Measurements from ENCODE around the gene CAMTA1. TPM values are rescaled to one million over a fixed set of nuclear protein-coding genes. Genes with fewer than 3 reads are reported as not detected.
"Not testable (repeated sequence)": the region's sequence is repeated elsewhere in the genome, so short reads cannot be mapped to it uniquely, and the experiment has no call there.

The CAMTA1 gene
- total RNA-seq, 1 donor from 2014 or later = 38.1 TPM

DNA sequence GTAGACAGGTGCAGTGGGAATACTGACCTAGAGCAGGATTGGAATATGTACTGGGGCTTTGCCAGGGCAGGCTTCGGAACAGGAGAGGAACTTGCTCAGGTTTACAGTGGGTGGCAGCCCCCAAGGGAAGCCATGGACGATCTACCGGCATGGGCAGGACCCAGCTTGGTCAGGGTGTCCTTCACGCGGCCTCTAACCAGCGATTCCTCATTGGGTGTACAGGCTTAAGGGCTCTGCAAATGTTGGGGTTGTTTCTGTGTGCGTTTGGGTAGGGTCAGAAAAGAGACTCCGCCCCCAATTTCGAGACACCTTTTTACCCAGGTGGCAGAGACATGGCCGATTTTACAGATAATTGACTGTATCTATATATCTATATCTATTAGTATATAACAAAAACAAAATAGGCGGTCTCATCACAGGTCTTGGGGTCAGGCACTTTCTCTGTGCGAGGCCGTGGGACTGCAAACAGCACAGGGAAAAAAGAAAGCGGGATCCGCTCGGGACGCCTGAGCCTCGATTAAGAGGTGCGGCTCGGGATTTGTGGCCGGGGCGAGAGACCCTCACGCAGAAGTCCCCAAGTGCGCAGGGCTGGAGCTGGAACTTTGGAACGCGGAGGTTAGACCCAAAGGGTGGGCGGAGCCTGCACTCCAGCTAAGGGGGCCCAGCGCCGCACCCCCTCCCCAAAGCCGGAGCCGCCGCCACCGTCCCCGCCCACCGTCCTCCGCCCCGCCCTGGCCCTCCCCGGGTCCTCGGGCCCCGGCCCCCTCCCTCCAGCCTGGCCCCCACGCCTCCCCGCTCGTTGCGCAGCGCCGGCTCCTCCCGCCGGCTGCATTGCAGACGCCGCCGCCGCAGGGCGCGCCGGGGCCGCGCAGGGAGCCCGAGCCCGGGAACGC, 918.3 kb downstream of the CAMTA1 start:
- no peak overlapping the region for H3K27ac ChIP-seq (ENCODE audit: low read depth, low read length)
- no peak overlapping the region for H3K9ac ChIP-seq (ENCODE audit: low read depth in 1 of 3, low read length in 3 of 3)
- H3K4me3 ChIP-seq (ENCODE audit: low read length in 3 of 3) = no peak overlapping the region
- peaks cover 0 to 18% (median 2%) of the 10 kb centered on the region in 3 donors for H3K27me3 ChIP-seq (ENCODE audit: control insufficient read depth in 3 of 3, insufficient read depth in 3 of 3, low read length in 3 of 3)
- peaks cover 4 to 7% (median 7%) of the 10 kb centered on the region in 3 donors for H3K4me1 ChIP-seq (ENCODE audit: control insufficient read depth in 3 of 3, insufficient read depth in 3 of 3, low read length in 3 of 3)
- no peaks in the 10 kb centered on the region for H3K9me3 ChIP-seq (ENCODE audit: control insufficient read depth in 3 of 3, low read length in 3 of 3)
- no peaks in the 10 kb centered on the region for H3K36me3 ChIP-seq (ENCODE audit: control insufficient read depth in 3 of 3, insufficient read depth in 3 of 3, low read length in 3 of 3)

DNA sequence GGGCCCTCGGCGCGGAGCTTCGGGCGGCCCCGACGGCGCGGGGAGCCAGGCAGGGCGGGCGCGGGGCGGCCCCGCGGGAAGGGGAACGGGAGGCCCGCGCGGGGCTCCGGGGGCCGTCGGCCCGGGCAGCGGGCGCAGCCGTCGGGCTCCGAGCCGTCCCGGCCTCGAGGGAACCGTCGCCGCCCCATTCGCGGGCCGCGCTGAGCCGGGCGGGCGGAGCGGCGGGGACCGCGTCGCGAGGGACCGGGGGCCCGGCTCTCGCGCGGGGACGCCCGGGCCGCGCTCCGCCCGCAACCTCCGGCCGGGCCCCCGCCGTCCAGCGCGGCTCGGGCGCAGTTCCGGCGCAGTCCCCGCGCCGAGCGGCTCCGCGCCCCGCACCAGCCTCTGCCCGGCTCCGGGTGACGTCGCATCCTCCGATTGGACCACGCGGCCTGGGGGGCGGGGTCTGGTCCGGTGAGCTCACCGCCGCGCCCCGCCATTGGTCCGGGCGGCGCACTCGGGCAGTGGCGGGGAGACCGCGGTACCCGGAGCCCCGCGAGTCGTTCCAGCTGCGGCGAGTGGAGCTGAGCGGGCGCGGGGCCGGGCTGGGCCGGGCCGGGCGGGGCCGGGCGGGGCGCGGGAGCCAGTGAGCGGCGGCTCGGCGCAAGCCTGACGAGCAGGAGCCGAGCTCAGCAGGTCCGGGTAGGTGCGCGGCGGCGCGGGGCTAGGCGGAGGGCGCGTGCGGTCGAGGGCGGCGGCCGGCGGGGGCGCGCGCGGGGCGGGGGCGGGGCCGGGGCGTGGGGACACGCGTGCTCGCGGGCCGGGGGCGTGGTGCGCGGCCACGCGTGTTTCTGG, 919.2 kb downstream of the CAMTA1 start:
- peaks cover 0 to 18% (median 2%) of the 10 kb centered on the region in 3 donors for H3K27me3 ChIP-seq (ENCODE audit: control insufficient read depth in 3 of 3, insufficient read depth in 3 of 3, low read length in 3 of 3)
- no peak overlapping the region for H3K27ac ChIP-seq (ENCODE audit: low read depth, low read length)
- H3K9ac ChIP-seq (ENCODE audit: low read depth in 1 of 3, low read length in 3 of 3) = no peak overlapping the region
- H3K4me1 ChIP-seq (ENCODE audit: control insufficient read depth in 3 of 3, insufficient read depth in 3 of 3, low read length in 3 of 3) = peaks cover 4 to 7% (median 7%) of the 10 kb centered on the region in 3 donors
- H3K4me3 ChIP-seq (ENCODE audit: low read length in 3 of 3) = peak overlapping the region in 2 of 3 donors; percentile 65 to 67
- no peaks in the 10 kb centered on the region for H3K9me3 ChIP-seq (ENCODE audit: control insufficient read depth in 3 of 3, low read length in 3 of 3)
- no peaks in the 10 kb centered on the region for H3K36me3 ChIP-seq (ENCODE audit: control insufficient read depth in 3 of 3, insufficient read depth in 3 of 3, low read length in 3 of 3)

DNA sequence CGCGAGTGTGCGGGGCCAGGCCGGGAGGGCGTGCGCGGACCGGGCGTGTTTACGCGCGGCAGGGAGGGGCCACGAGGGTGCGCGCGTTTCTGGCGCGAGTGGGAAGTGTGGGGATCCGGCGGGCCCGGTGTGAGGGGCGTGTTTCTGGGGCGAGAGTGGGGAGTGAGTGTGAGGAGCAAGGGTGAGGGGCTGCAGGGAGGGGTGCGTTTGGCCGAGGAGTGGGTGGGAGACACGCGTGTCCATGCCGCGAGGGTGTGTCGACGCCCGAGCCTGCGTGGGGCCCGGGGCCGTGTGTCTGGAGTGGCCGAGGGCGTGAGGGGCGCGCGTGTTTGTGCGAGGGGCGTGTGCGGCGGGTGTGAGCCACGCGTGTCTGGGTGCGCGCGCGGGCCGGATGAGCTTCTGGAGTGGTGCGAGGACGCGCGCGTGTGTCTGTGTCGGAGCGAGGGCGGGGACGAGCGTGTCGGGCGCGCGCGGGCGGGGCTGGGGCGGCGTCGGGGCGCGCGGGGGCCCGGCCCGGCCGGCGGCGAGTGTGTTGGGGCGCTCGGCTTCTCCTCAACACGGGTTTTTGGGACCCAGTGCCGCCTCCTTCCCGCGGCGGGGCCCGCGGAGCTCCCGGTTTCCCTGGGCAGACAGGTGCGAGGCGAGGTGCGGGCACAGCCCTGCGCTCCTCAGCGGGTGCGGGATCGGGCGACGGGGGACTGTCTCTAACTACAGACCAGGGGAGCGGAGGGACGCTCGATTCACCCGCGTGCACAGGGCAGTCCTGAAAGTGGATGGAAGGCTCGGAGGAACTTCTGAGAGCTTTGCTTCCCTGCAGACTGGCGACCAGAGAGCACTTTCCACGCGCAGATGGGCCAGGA, 920.0 kb downstream of the CAMTA1 start:
- Histone ChIP-seq H3K36me3 (ENCODE audit: control insufficient read depth in 3 of 3, insufficient read depth in 3 of 3, low read length in 3 of 3) (no peaks in the 10 kb centered on the region), H3K4me1 (ENCODE audit: control insufficient read depth in 3 of 3, insufficient read depth in 3 of 3, low read length in 3 of 3) (peaks cover 4 to 7% (median 7%) of the 10 kb centered on the region in 3 donors), H3K27me3 (ENCODE audit: control insufficient read depth in 3 of 3, insufficient read depth in 3 of 3, low read length in 3 of 3) (peaks cover 0 to 18% (median 2%) of the 10 kb centered on the region in 3 donors), H3K4me3 (ENCODE audit: low read length in 3 of 3) (peak overlapping the region; percentile 38 to 67 (median 65)), H3K27ac (ENCODE audit: low read depth, low read length) (no peak overlapping the region), H3K9ac (ENCODE audit: low read depth in 1 of 3, low read length in 3 of 3) (peak overlapping the region in 2 of 3 donors; percentile 45 to 53), H3K9me3 (ENCODE audit: control insufficient read depth in 3 of 3, low read length in 3 of 3) (no peaks in the 10 kb centered on the region)

GRCh38 chr1:7705908-7706216, 920.6 kb downstream of the CAMTA1 start:
- Histone ChIP-seq H3K9me3 (ENCODE audit: control insufficient read depth in 3 of 3, low read length in 3 of 3) (no peaks in the 10 kb centered on the region), H3K4me1 (ENCODE audit: control insufficient read depth in 3 of 3, insufficient read depth in 3 of 3, low read length in 3 of 3) (peaks cover 4 to 7% (median 7%) of the 10 kb centered on the region in 3 donors), H3K36me3 (ENCODE audit: control insufficient read depth in 3 of 3, insufficient read depth in 3 of 3, low read length in 3 of 3) (no peaks in the 10 kb centered on the region), H3K9ac (ENCODE audit: low read depth in 1 of 3, low read length in 3 of 3) (peak overlapping the region in 2 of 3 donors; percentile 45 to 50), H3K4me3 (ENCODE audit: low read length in 3 of 3) (peak overlapping the region; percentile 38 to 58 (median 56)), H3K27me3 (ENCODE audit: control insufficient read depth in 3 of 3, insufficient read depth in 3 of 3, low read length in 3 of 3) (peaks cover 0 to 18% (median 2%) of the 10 kb centered on the region in 3 donors), H3K27ac (ENCODE audit: low read depth, low read length) (no peak overlapping the region)

DNA sequence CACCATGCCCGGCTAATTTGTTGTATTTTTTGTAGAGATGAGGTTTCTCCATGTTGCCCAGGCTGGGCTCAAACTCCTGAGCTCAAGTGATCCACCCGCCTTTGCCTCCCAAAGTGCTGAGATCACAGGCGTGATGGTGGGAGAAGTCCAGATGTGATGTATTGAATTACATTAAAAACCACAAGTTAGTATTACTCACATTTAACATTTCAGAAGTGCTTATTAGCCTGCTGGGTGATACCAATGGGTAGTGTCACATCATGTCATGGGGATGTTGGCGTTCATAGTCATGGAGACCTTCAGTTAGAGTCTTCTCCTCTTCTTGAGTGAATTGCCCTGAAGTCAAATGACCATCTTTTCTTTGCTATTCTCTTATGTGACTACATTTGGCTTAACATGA, 922.3 kb downstream of the CAMTA1 start:
- H3K9me3 ChIP-seq (ENCODE audit: control insufficient read depth in 3 of 3, low read length in 3 of 3) = no peaks in the 10 kb centered on the region
- peaks cover 0 to 18% (median 0%) of the 10 kb centered on the region in 3 donors for H3K27me3 ChIP-seq (ENCODE audit: control insufficient read depth in 3 of 3, insufficient read depth in 3 of 3, low read length in 3 of 3)
- H3K36me3 ChIP-seq (ENCODE audit: control insufficient read depth in 3 of 3, insufficient read depth in 3 of 3, low read length in 3 of 3) = no peaks in the 10 kb centered on the region
- H3K4me3 ChIP-seq (ENCODE audit: low read length in 3 of 3) = no peak overlapping the region
- H3K9ac ChIP-seq (ENCODE audit: low read depth in 1 of 3, low read length in 3 of 3) = no peak overlapping the region
- peaks cover 4 to 7% (median 7%) of the 10 kb centered on the region in 3 donors for H3K4me1 ChIP-seq (ENCODE audit: control insufficient read depth in 3 of 3, insufficient read depth in 3 of 3, low read length in 3 of 3)
- no peak overlapping the region for H3K27ac ChIP-seq (ENCODE audit: low read depth, low read length)

- H3K36me3 ChIP-seq (ENCODE audit: control insufficient read depth in 3 of 3, insufficient read depth in 3 of 3, low read length in 3 of 3); H3K9ac ChIP-seq (ENCODE audit: low read depth in 1 of 3, low read length in 3 of 3); H3K27ac ChIP-seq (ENCODE audit: low read depth, low read length); H3K9me3 ChIP-seq (ENCODE audit: control insufficient read depth in 3 of 3, low read length in 3 of 3); H3K4me1 ChIP-seq (ENCODE audit: control insufficient read depth in 3 of 3, insufficient read depth in 3 of 3, low read length in 3 of 3); H3K4me3 ChIP-seq (ENCODE audit: low read length in 3 of 3): not testable (repeated sequence)
- peaks cover 0 to 14% (median 0%) of the 10 kb centered on the region in 3 donors for H3K27me3 ChIP-seq (ENCODE audit: control insufficient read depth in 3 of 3, insufficient read depth in 3 of 3, low read length in 3 of 3)
Observed at GRCh38 chr1:7708065-7708464, 922.8 kb downstream of the CAMTA1 start.

DNA sequence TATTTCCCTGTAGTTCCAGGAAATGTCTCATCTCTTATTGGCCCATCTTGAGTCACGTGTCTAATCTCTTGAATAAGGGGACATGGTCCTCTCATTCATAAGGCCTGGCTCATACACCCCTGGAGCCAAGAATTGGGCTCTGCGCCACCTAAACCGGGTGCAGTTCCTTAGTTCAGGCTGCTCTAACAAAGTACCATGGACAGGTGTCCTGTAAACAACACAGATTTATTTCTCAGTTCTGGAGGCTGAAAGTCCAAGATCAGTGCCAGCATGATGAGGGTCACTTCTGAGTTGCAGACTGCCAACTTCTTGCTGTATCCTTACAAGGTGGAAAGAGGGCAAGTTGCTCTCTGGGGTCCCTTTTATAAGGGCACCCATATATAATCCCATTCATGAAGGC, 925.6 kb downstream of the CAMTA1 start:
- Histone ChIP-seq H3K9ac (ENCODE audit: low read depth in 1 of 3, low read length in 3 of 3) (no peak overlapping the region), H3K9me3 (ENCODE audit: control insufficient read depth in 3 of 3, low read length in 3 of 3) (no peaks in the 10 kb centered on the region), H3K27ac (ENCODE audit: low read depth, low read length) (no peak overlapping the region), H3K4me1 (ENCODE audit: control insufficient read depth in 3 of 3, insufficient read depth in 3 of 3, low read length in 3 of 3) (peaks cover 0 to under 1% (median 0%) of the 10 kb centered on the region in 3 donors), H3K36me3 (ENCODE audit: control insufficient read depth in 3 of 3, insufficient read depth in 3 of 3, low read length in 3 of 3) (no peaks in the 10 kb centered on the region), H3K4me3 (ENCODE audit: low read length in 3 of 3) (no peak overlapping the region), H3K27me3 (ENCODE audit: control insufficient read depth in 3 of 3, insufficient read depth in 3 of 3, low read length in 3 of 3) (peaks cover 0 to 4% (median 0%) of the 10 kb centered on the region in 3 donors)

- Histone ChIP-seq H3K4me3 (ENCODE audit: low read length in 3 of 3) (no peak overlapping the region), H3K27me3 (ENCODE audit: control insufficient read depth in 3 of 3, insufficient read depth in 3 of 3, low read length in 3 of 3) (peaks cover 0 to under 1% (median 0%) of the 10 kb centered on the region in 3 donors), H3K27ac (ENCODE audit: low read depth, low read length) (no peak overlapping the region), H3K9me3 (ENCODE audit: control insufficient read depth in 3 of 3, low read length in 3 of 3) (no peaks in the 10 kb centered on the region), H3K9ac (ENCODE audit: low read depth in 1 of 3, low read length in 3 of 3) (no peak overlapping the region), H3K4me1 (ENCODE audit: control insufficient read depth in 3 of 3, insufficient read depth in 3 of 3, low read length in 3 of 3) (no peaks in the 10 kb centered on the region), H3K36me3 (ENCODE audit: control insufficient read depth in 3 of 3, insufficient read depth in 3 of 3, low read length in 3 of 3) (no peaks in the 10 kb centered on the region)
Observed at GRCh38 chr1:7712731-7713323, 927.6 kb downstream of the CAMTA1 start.

GRCh38 chr1:7716506-7716905, 931.3 kb downstream of the CAMTA1 start:
- H3K27me3 ChIP-seq (ENCODE audit: control insufficient read depth in 3 of 3, insufficient read depth in 3 of 3, low read length in 3 of 3) = no peaks in the 10 kb centered on the region
- H3K4me3 ChIP-seq (ENCODE audit: low read length in 3 of 3) = no peak overlapping the region
- H3K4me1 ChIP-seq (ENCODE audit: control insufficient read depth in 3 of 3, insufficient read depth in 3 of 3, low read length in 3 of 3) = peaks cover 13 to 26% (median 22%) of the 10 kb centered on the region in 3 donors
- H3K9me3 ChIP-seq (ENCODE audit: control insufficient read depth in 3 of 3, low read length in 3 of 3) = no peaks in the 10 kb centered on the region
- H3K9ac ChIP-seq (ENCODE audit: low read depth in 1 of 3, low read length in 3 of 3) = no peak overlapping the region
- no peaks in the 10 kb centered on the region for H3K36me3 ChIP-seq (ENCODE audit: control insufficient read depth in 3 of 3, insufficient read depth in 3 of 3, low read length in 3 of 3)
- no peak overlapping the region for H3K27ac ChIP-seq (ENCODE audit: low read depth, low read length)
